Measurements from ENCODE around the gene ARSA. TPM values are rescaled to one million over a fixed set of nuclear protein-coding genes. Genes with fewer than 3 reads are reported as not detected.
"Not testable (repeated sequence)": the region's sequence is repeated elsewhere in the genome, so short reads cannot be mapped to it uniquely, and the experiment has no call there.

Gene ARSA
- total RNA-seq, 2 experiments from 2014 or later: 31.6 to 34.4 TPM

DNA sequence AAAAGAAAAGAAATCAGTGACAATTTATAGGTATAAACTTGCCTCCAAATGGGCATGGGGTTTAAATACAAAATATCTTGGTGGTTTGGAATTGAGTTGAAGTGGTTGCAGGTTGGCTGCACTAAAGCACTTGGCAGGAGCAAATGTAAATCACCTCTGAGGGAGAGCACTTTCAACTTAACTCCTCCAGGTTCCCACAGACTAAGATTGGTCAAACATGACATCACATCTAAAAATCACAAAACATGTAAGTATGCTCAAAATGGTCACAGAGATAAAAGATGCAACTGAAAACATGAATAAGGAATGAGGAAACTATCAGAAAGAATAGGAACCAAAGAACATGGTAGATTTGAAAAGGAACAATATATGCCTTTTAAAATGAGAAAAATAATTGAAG is 32.4 kb upstream of the ARSA start:
- no peaks in the 10 kb centered on the region for H4K20me1 ChIP-seq (ENCODE audit: insufficient read depth, low read length)
- no peak overlapping the region for H3K27ac ChIP-seq (ENCODE audit: low read depth, low read length, poor library complexity, severe bottlenecking)
- TF ChIP-seq, protein P1, sequence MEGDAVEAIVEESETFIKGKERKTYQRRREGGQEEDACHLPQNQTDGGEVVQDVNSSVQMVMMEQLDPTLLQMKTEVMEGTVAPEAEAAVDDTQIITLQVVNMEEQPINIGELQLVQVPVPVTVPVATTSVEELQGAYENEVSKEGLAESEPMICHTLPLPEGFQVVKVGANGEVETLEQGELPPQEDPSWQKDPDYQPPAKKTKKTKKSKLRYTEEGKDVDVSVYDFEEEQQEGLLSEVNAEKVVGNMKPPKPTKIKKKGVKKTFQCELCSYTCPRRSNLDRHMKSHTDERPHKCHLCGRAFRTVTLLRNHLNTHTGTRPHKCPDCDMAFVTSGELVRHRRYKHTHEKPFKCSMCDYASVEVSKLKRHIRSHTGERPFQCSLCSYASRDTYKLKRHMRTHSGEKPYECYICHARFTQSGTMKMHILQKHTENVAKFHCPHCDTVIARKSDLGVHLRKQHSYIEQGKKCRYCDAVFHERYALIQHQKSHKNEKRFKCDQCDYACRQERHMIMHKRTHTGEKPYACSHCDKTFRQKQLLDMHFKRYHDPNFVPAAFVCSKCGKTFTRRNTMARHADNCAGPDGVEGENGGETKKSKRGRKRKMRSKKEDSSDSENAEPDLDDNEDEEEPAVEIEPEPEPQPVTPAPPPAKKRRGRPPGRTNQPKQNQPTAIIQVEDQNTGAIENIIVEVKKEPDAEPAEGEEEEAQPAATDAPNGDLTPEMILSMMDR (conservative IDR thresholded peaks at IDR 0.05; ENCODE audit: low read length): no peak
- no peak for TF ChIP-seq EZH2phosphoT487 (IDR thresholded peaks at IDR 0.05; ENCODE audit: borderline replicate concordance, low read depth, low read length)
- POLR2A ChIA-PET: no interaction called here
- DNase-seq (ENCODE audit: low spot score): no peak
- H2AFZ ChIP-seq (ENCODE audit: low read length): no peak overlapping the region
- no peaks in the 10 kb centered on the region for H3K9me3 ChIP-seq (ENCODE audit: low read length)
- no peaks in the 10 kb centered on the region for H3K4me1 ChIP-seq (ENCODE audit: insufficient read depth, low read length, poor library complexity, severe bottlenecking)
- no TSS peak for BruUV-seq (replicated peaks)
- H3K4me2 ChIP-seq (ENCODE audit: low read length): no peak overlapping the region
- CTCF ChIA-PET (ENCODE audit: unreplicated experiment): no interaction called here
- no peaks in the 10 kb centered on the region for H3K9me2 ChIP-seq (ENCODE audit: insufficient read depth, low read length)
- H3K79me2 ChIP-seq (ENCODE audit: insufficient read depth, low read depth, low read length): no peaks in the 10 kb centered on the region
- intact Hi-C loops (cut with micrococcal nuclease; ENCODE audit: unreplicated experiment): no loop called here
- no peak overlapping the region for H3K4me3 ChIP-seq (ENCODE audit: low read depth, low read length, poor library complexity, severe bottlenecking)
- H3K36me3 ChIP-seq (ENCODE audit: insufficient read depth, low read length): no peaks in the 10 kb centered on the region

DNA sequence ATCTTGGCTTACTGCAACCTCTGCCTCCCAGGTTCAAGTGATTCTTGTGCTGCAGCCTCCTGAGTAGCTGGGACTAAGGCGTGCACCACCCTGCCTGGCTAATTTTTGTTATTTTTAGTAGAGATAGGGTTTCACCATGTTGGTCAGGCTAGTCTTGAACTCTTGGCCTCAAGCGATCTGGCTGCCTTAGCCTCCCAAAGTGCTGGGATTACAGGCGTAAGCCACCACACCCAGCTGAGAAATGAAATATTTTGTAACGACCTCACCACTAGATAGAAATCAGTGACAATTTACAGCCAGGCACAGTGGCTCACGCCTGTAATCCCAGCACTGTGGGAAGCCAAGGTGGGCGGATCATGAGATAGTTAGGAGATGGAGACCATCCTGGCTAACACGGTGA is 31.8 kb upstream of the ARSA start:
- CTCF ChIA-PET (ENCODE audit: unreplicated experiment); POLR2A ChIA-PET; intact Hi-C loops (cut with micrococcal nuclease; ENCODE audit: unreplicated experiment); H3K9me3 ChIP-seq (ENCODE audit: low read length); H2AFZ ChIP-seq (ENCODE audit: low read length); DNase-seq (ENCODE audit: low spot score); BruUV-seq (replicated peaks); H4K20me1 ChIP-seq (ENCODE audit: insufficient read depth, low read length); H3K4me3 ChIP-seq (ENCODE audit: low read depth, low read length, poor library complexity, severe bottlenecking); H3K4me1 ChIP-seq (ENCODE audit: insufficient read depth, low read length, poor library complexity, severe bottlenecking); H3K36me3 ChIP-seq (ENCODE audit: insufficient read depth, low read length); H3K9me2 ChIP-seq (ENCODE audit: insufficient read depth, low read length); H3K27ac ChIP-seq (ENCODE audit: low read depth, low read length, poor library complexity, severe bottlenecking); H3K4me2 ChIP-seq (ENCODE audit: low read length); H3K79me2 ChIP-seq (ENCODE audit: insufficient read depth, low read depth, low read length): not testable (repeated sequence)

DNA sequence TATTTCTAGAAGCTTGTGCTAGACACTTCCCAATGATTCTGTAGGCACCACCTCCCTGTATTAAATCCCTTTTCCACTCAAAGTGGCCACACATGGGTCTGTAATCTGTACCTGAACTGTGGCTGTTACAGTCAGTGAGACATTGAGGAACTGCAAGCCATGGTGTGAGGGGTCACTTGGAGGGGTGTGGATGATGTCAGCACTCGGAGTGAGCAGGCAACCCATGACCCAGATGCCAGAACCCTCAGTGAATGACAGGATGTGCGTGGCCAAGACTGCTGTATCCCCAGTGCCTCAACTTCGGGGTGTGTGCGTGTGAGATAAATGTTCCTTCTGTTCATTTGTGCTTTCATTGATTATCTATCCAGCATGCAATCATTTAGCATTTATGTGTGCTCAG is 30.0 kb upstream of the ARSA start:
- no peaks in the 10 kb centered on the region for H4K20me1 ChIP-seq (ENCODE audit: insufficient read depth, low read length)
- no peak for DNase-seq (ENCODE audit: low spot score)
- H3K27ac ChIP-seq (ENCODE audit: low read depth, low read length, poor library complexity, severe bottlenecking): no peak overlapping the region
- CTCF ChIA-PET (ENCODE audit: unreplicated experiment): no interaction called here
- H3K4me1 ChIP-seq (ENCODE audit: insufficient read depth, low read length, poor library complexity, severe bottlenecking): no peaks in the 10 kb centered on the region
- no peaks in the 10 kb centered on the region for H3K36me3 ChIP-seq (ENCODE audit: insufficient read depth, low read length)
- no peak overlapping the region for H3K4me2 ChIP-seq (ENCODE audit: low read length)
- intact Hi-C loops (cut with micrococcal nuclease; ENCODE audit: unreplicated experiment): no loop called here
- H2AFZ ChIP-seq (ENCODE audit: low read length): no peak overlapping the region
- H3K4me3 ChIP-seq (ENCODE audit: low read depth, low read length, poor library complexity, severe bottlenecking): no peak overlapping the region
- H3K9me2 ChIP-seq (ENCODE audit: insufficient read depth, low read length): no peaks in the 10 kb centered on the region
- no peaks in the 10 kb centered on the region for H3K79me2 ChIP-seq (ENCODE audit: insufficient read depth, low read depth, low read length)
- no peaks in the 10 kb centered on the region for H3K9me3 ChIP-seq (ENCODE audit: low read length)
- TF ChIP-seq, protein P1 (conservative IDR thresholded peaks at IDR 0.05; ENCODE audit: low read length): no peak
- no peak for TF ChIP-seq EZH2phosphoT487 (IDR thresholded peaks at IDR 0.05; ENCODE audit: borderline replicate concordance, low read depth, low read length)
- no TSS peak for BruUV-seq (replicated peaks)
- POLR2A ChIA-PET: no interaction called here
